ENCODE results near the gene GALNTL6.
"Not testable (repeated sequence)": the region's sequence is repeated elsewhere in the genome, so short reads cannot be mapped to it uniquely, and the experiment has no call there.

GALNTL6 gene

DNA sequence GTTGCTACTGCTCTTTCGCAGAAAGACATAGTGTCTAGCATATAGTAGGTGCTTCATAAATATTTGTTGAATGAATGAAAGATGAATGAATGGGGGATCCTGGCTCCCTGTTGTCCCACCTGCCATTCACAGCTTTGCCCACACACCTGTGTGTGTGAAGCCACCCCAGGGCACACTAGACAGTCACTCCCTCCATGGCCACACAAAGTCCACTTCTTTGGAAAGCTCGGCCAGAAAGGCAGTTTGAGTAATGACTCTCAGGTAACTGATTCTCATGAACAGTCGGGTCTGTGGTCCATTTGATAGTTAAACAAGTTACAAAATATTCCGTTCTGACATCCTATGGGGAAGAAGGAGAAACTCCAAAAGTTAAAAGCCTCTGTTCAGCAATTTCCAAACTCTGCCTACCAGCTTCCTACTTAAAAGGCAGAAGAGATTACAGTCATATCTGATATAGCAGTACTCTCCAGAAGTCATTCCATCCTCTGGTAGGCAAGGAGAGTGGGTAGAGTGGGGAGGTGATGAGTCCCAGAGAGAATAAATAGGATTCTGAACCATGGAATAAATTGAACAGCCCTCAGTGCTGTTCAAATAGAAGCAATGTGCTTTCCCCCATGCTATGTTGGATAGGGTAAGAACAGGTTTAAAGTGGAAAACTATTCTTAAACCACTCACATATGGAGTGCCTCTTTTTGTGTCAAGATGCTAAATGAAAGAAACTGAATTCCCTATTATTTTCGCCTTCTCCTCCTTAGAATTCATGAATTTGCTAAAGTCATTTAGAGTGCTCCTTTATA lies 1150.5 kb downstream of the GALNTL6 start:
- no peak for DNase-seq

DNA sequence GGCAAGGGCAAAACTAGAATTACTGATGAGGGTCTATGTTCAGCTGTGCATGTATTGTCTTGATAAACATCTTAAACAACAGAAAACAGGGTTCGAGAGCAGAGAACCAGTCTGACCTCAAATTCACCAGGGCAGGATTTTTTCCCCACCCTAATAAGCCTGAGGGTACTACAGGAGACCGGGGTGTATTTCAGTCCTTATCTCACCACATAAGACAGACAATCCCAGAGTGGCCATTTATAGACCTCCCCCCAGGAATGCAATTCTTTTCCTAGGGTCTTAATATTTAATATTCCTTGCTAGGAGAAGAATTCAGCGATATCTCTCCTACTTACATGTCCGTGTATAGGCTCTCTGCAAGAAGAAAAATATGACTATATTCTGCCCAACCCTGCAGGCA lies 1157.0 kb downstream of the GALNTL6 start:
- DNase-seq = not testable (repeated sequence)

DNA sequence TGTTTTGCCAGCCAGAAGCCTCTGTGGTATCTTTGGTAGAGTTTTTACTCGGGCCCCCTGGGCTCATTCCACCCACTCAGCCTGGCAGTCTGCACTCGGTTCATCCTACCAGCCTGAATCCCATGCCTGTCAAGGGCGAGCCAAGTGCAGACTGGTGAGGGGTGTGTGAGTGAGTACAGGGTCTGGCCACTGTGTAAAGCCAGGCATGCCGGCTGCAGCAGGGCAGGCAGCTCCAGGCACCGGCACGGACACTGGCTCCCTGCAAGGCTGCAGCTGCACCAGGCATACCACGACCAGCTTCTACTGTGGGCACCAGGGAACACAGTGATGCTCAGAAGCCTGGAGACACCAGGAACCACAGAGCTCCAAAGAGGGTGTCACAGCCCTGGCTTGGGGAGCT lies 1161.4 kb downstream of the GALNTL6 start:
- no peak for DNase-seq

DNA sequence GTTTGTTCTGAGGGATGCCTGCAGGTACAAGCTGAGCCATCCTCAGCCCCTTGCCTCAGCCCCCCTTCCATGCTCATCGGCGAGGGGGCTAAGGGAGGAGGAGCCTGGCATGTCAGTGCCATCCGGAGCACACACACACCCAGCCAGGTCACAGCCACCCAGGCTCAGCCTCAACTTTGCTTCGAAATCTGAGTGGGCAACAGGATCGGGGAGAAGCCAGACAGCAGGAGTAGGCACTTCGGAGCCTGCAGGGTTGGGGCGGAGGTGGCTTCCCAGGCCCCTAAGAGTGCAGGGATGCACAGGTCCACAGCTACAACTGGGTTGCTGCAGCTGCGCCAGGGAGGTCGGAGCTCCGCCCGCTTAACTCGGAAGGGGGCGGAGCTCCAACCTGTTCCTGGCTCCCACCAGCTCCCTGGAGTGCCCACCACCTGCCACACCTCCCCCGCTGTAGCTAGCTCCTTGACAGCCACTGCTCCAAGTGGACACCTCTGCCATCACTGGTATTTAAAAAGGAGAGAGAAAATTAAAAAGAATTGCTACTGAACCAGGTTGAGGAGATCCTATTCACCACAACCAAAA lies 1162.5 kb downstream of the GALNTL6 start:
- DNase-seq = no peak

DNA sequence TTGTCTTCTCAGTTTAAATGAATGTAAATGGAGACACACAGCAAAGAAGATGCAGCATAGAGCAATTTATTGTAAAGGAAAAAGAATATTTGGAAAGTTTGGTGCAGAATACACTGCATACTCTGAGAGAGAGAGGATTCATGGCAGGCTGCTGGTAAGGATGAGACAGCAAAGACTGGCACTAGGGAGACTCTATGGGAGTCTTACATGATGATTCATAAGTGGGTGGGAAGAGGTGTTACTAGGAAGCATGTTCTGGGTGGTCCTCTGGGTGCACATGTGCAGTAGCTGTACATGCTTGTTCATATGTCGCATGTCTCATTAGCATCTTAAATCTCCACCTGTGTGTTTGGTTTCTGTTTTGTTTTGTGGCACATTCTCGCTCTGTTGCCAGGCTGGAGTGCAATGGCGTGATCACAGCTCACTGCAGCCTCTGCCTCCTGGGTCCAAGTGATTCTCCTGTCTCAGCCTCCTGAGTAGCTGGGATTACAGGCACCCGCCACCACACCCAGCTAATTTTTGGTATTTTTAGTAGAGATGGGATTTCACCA lies 1164.4 kb downstream of the GALNTL6 start:
- DNase-seq = not testable (repeated sequence)

DNA sequence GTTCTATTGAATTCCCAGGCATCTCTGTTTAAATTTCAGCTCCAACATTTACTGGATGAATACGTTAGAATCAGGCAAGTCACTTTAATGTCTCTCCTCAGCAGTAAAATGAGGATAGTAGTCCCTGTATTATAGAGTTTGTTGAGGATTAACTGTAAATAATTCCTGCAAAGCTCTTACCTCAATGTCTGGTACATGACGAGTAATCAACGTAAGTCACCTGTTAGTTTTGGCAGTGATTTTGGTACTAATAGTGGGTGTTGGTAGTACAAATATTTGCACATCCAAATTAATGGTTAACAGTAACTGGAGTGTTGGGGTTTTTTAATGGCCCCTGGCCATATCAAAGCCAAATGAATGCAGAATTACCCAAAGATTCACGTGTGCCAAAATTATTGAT lies 1165.6 kb downstream of the GALNTL6 start:
- DNase-seq = no peak

DNA sequence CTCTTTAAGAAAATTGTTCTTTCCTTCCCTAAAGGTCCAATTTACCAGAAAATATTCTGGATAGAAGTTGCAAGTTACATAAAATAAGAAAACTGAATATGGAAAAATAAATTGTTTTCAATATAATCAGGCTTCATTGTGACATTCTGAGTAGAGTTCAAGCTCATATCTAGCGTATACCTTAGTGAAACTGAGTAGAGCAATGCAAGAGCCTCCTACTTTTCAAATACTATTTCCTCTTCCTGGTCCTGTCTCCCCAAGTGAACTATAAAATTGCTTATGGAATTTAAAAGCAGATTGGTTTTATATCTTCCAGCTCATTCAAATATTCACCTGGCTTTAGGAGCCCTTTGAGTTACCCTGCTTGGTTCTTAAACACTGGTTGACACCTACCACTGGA lies 1166.1 kb downstream of the GALNTL6 start:
- no peak for DNase-seq

DNA sequence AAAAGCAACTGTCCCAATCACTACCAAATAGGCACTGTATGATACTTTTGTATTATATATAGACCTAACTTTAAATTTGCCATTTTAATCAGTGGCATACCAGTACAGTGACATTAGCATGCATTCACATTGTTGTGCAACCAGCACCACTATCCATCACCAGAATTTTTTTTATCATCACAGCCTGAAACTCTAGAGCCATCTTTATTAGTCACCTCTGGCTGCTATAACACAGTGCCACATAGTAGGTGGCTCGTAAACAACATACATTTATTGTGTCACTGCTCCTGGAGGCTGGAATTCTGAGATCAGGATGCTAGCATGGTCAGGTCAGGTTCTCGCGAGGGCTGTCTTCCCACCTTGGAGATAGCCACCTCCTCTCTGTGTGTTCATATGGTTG lies 1167.0 kb downstream of the GALNTL6 start:
- DNase-seq = no peak

DNA sequence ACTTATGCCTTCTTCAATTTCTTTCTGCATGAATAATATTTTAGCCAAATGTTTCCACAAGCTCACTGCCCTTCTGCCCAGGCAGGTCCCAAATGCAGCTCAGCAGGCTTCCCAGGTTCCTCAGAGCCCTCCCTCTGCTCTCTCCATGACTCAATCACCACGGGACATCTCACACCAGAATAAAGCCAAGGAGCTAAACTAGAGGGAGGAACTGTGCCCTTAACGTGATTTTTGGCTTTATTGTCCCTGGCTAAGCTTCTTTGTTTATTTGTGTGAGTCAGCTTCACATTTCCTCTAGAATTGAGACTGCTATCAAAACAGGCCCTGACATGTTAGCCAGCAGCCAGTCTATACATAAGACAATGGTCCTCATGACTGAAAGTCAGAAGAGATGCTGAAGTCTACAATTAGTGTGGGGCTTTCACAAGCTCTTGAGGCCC lies 1169.0 kb downstream of the GALNTL6 start:
- peak; percentile 24 for DNase-seq

DNA sequence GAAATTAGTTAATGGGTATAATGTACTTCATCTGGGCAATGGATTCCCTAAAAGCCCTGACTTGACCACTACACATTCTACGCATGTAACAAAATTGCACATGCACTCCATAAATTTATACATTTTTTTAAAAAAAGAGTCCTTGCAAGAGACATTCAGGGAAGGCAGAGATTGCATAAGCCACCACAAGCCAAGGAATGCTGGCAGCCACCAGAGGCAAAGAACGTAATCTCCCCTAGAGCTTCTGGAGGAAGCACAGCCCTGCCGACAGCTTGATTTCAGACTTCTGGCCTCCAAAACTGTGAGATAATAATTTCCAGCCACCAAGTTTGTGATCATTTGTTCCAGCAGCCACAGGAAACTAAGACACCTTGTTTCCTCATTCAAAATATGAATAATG lies 1169.8 kb downstream of the GALNTL6 start:
- no peak for DNase-seq

DNA sequence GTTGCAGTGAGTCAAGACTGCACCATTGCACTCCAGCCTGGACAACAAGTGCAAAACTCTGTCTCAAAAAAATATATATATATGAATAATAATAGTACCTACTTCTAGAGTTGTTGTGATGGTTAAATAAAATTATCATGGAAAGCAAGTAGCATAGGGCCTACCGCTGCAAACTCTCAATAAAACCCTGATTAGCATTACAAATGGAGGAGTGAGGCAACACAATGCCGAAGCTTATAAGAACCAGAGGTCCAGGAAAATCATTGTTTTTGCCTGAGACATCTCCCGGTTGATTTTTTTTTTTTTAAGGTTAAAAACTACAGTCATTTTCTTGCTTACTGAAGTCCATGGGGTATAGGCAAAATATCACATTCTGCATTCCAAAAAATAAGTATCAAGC lies 1170.4 kb downstream of the GALNTL6 start:
- no peak for DNase-seq

DNA sequence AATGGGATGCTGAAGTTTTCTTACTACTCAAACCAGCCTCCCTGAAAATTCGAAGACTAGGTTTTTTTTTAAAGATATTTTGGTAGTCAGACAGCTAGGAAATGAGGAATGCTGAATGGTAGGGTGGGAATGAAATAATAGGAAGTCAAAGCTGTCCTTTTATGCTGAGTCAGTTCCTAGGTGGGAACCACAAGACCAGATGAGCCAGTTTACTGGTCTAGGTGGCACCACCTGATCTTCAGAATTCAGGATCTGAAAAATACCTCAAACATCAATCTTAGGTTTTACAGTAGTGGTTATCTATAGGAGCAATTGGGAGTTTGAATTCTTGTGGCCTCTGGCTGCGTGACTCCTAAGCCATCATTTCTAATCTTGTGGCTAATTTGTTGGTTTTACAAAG lies 1172.3 kb downstream of the GALNTL6 start:
- no peak for DNase-seq

DNA sequence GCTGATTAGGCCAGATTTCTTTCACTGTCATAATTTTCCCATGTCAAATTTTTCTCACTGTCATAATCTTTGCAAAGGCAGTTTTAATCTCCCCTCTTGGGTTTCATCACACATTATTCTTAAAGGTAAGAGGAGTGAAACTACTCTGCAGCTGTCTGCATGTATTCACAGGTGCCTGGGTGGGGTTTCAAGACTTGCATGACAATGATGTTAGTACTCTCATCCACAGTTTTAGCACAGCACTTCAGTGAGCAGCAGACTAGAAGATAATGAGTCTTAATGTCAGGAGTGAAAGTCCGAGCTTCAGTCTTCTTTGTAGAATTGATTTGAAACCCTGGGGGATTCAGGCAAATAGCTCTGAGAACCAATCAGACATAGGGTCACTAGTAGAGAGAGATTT lies 1172.9 kb downstream of the GALNTL6 start:
- no peak for DNase-seq

DNA sequence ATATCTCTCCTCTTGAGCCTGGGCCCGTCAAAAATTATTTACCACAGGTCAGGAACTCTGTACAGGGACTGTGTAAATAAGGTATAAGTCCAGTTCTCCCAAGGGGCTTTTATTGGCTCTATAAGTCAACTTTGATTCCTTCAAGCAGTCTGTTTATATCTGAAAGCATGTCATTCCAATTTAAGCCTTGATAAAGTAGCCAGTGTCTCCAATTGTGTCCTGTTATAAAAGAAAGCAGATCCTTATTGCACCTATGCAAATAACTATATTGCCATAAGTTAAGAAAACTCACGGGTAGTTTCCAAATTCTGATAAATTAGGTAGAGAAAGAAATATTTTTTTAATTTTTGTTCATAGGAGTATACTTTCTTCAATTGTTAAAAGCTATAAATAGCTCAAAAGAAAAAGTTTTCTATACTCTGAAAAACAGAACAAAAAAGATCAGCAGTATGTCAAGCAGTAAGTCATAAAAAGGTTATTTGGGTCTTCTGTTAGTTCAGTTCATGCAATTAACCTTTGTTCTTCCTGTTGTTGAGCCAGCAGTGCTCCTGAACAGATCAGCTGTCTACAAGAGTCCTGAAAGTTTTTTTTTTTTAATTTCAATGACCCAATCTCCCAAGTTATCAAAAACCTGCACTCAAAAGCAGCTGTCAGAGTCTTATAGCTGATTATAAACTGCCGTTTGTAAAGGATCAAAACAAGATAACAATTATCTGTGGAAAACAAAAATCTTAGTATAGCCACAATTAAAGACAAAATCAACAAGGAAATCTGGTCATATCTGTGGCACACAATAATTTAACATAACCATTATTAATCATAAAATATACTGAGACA lies 1177.0 kb downstream of the GALNTL6 start:
- no peak for DNase-seq

DNA sequence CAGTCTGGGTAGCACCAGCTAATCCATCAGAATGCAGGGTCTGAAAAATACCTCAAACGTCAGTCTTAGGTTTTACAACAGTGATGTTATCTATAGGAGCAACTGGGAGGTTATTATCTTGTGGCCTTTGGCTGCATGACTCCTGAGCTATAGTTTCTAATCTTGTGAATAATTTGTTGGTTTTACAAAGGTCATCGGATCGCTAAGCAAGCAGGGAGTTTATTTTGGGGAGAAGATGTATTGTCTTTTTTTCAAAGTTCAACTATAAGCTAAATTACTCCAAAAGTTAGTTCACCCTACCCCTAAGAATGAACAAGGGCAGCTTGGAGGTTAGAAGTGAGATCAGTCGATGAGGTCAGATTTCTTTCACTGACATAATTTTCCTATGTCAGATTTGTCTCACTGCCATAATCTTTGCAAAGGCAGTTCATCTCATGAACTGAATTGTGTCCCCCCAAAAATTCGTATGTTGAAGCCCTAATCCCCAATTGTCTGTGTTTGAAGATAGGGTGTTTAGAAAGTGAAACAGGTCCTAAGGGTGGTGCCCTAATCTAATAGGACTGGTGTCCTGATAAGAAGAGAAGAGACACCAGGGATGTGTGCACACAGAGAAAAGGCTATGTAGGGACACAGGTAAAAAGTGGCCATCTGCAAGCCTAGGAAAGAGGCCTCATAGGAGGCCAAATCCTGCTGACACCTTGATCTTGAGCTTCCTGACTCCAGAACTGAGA lies 1179.6 kb downstream of the GALNTL6 start:
- DNase-seq = no peak

DNA sequence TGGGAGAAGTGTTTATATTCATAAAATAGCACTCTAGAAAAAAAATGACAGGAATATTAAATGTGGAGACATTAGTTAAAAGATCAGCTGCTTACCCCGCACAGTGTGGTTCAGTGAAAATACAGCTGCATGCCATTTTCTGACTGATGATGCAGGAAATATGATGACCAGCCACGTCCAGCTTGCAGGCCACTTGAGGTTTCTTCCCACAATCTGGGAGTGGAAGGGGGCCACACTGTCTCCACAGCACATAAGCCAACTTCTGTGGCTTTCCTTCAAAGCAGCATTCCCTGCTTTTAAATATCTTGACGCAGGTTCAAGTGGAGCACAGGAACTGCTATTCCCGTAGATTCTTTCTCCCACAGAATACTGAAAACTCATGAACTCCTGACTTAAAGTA lies 1182.0 kb downstream of the GALNTL6 start:
- no peak for DNase-seq

DNA sequence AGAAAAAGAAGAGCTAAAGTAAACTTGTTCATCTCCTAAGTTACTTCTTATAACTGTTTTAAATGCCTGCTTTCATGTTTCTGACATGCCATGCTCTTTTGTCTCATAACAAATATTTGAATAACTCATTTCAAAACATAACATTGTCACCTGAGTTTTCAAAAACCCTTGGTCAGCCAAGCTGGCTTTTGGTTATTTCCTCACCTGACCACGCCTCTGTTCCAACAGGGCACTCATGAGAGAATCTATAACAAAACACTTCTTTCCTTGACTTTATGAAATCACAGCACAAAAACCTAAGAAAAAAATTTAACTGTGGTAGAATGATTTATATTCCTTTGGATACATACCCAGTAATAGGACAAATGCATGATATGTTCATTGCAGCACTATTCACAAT lies 1182.5 kb downstream of the GALNTL6 start:
- no peak for DNase-seq

DNA sequence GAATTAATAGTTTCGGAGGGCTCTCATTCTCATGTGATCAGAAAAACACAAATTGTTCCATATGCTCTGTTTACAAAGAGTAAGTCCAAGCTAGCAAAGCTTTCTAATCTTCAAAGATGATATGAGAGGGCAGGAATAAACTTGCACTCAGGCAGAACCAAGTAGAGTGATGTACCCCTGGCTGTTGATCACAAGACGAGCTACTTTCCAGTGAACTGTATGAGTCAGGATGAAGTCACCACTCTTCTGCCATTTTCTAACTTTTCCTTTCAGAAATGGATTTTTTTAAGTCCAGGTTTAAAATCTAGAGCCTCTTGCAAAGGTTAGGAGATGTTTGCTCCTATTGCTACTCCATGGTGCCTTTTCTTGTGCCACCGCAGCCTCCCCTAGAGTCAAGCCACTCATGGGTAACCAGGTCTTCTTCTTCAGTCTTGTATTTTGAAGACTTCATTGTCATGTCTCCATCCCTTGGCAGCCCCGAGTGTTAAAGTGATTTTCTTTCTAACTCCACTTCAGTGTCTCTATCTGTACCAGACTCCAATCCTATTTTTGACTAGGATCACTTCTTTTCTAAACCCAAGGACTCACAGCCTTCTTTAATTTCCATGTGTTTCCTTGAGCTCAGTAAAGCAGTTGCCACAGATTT lies 1183.5 kb downstream of the GALNTL6 start:
- DNase-seq = peak; percentile 61

DNA sequence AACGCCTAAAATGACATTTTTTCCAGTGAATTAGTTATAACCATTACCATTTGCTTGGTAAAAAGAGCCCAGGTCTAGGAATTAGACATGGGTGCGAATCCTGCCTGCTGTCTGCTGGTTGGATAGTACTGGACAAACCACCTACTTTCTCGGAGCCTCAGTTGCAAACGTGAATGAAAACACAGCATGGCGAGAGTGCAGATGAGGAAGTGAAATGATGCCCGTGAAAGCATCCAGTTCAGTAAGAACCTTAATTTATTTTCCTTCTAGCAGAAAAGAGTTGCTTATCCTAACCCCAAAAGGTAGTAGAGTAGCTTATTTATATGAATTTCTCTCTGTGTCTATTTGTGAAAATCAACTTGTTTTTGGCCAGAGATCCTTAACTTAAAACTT lies 1184.0 kb downstream of the GALNTL6 start:
- no peak for DNase-seq

DNA sequence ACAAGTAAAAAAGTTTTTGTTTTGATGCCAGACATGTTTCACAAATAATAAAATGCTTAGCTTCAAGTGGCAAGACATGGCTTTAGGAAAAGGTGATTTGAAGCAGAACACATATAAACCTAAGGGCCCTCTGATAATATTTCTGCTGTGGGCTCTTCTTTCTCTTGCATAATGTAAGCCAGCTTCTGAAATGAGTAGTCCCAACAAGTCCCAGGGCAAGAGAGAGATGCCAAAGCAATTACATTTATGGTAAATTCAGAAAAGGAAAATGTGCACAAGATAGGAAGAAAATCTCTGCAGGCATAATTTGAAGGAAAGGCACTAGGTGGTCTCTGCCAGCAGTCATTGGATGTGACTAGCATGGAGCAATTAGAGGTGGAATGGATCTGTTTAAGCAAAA lies 1184.7 kb downstream of the GALNTL6 start:
- DNase-seq = no peak

DNA sequence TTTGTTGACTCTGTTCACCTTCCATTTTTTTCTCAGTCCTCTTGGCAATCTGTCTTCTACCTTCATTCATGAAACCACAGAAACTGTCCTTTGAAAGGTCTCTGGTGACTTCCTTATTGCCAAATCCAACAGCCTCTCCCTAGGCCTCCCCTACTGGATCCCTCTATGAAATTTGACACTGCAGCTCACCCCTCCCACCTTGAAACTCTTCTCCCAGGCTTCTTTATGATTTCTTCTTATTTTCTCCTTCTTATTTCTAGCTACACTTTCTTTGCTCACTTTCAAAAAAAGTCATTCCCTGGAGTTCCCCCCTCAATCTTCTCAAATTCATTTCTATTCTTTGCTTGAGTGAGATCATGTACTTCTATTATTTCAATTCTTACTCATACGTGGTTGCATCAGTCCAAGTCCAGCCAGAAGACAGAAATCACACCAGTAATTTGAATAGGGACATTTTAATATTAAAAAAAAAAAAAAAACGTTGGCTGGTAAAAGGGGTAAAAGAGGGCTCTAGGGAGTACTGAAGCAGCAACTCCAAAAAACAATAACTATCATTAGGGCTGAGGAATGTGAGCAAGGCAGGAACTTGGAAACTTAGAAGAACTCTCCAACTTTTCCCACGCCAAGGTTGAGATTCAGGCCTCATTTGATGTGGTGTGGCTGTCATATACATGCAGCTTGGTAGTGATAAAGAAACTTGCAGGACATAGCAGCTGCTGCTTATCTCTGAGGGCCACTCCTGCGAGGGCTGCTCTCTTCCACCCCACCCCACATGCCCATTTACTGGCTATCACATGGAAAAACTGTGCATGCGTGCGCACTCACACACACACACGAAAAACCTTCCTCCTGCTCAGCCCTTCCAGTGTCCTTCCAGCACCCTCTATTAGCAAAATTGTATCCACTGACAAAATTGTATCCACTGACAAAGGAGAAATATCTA lies 1185.6 kb downstream of the GALNTL6 start:
- DNase-seq = no peak
